GM12891 (cell line): ENCODE data around the gene GUCY1B1.

Experiments
- PAX5 ChIP-seq: IDR thresholded peaks from 2 replicates; pipeline ENCODE4 v1.6.1; 2011; ENCODE audit warnings: low read length, moderate library complexity, mild to moderate bottlenecking; ENCODE audit not compliant: insufficient read depth, severe bottlenecking
- POLR2A ChIP-seq: IDR thresholded peaks from 2 replicates; pipeline ENCODE4 v1.6.1; 2011; ENCODE audit warnings: low read depth, low read length, control low read depth
- POLR2AphosphoS5 ChIP-seq: IDR thresholded peaks from 2 replicates; pipeline ENCODE4 v1.6.1; 2011; ENCODE audit warnings: low read depth, low read length, control low read depth
- SPI1 ChIP-seq: IDR thresholded peaks from 2 replicates; pipeline ENCODE4 v1.6.1; 2011; ENCODE audit warnings: low read depth, low read length, control low read depth
- TAF1 ChIP-seq: IDR thresholded peaks from 2 replicates; pipeline ENCODE4 v1.6.1; 2011; ENCODE audit warnings: low read depth, low read length, control low read depth

DNA sequence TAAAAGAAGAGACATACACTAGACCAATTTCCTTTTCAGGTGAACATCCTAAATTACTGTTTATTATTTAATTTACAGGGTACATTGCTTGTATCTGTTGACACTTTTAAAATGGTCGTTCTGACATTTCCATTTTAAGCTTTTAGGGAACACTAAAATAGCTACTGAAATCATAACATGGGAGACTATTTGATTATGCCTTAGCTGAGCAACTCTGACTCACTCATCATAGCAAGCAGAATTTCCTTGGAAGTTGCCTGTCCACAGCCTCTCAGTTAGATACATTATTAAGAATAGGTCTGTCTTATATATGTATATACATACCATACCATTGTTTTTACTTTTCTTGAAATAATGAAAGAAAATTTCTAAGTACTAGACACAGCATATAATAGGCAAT, 22.0 kb downstream of the GUCY1B1 start:
- no peak for TF ChIP-seq TAF1
- TF ChIP-seq POLR2A: no peak
- no peak for TF ChIP-seq POLR2AphosphoS5
- TF ChIP-seq PAX5: no peak
- TF ChIP-seq SPI1: no peak
